Neural progenitor cell (in vitro differentiated cells): ENCODE measurements around the gene UROS. TPM values are rescaled to one million over a fixed set of nuclear protein-coding genes. Genes with fewer than 3 reads are reported as not detected.

Source experiments
- DNase-seq: peaks from one replicate; pipeline ENCODE4 v3.0.0-alpha.2; 2016; ENCODE audit warnings: low spot score
- H2AFZ ChIP-seq: fragments of 200-600 bp; sonication (generic); replicated peaks from 2 replicates; pipeline ENCODE4 v1.6.1; 2016; ENCODE audit warnings: antibody characterized with exemption
- H3F3A ChIP-seq: fragments of 200-600 bp; sonication (generic); 2 replicates; pipeline ENCODE4 v1.6.1; 2016; ENCODE audit warnings: antibody characterized with exemption, low read depth
- H3K27ac ChIP-seq: fragments of 200-600 bp; sonication (generic); 2 replicates; pipeline ENCODE4 v1.5.1; 2016; ENCODE audit warnings: mild to moderate bottlenecking
- H3K27me3 ChIP-seq: fragments of 200-600 bp; sonication (generic); 2 replicates; pipeline ENCODE4 v1.6.1; 2016; ENCODE audit warnings: mild to moderate bottlenecking, moderate library complexity
- H3K36me3 ChIP-seq: fragments of 200-600 bp; sonication (generic); 2 replicates; pipeline ENCODE4 v1.5.1; 2016
- H3K4me1 ChIP-seq: fragments of 200-600 bp; sonication (generic); 2 replicates; pipeline ENCODE4 v1.6.1; 2016; ENCODE audit warnings: mixed run types
- H3K4me2 ChIP-seq: fragments of 200-600 bp; sonication (generic); 2 replicates; pipeline ENCODE4 v1.6.1; 2016
- H3K4me3 ChIP-seq: fragments of 200-600 bp; sonication (generic); 2 replicates; pipeline ENCODE4 v1.5.1; 2016
- H3K79me2 ChIP-seq: fragments of 200-600 bp; sonication (generic); 2 replicates; pipeline ENCODE4 v1.6.1; 2016; ENCODE audit warnings: low read depth
- H3K9ac ChIP-seq: fragments of 200-600 bp; sonication (generic); 2 replicates; pipeline ENCODE4 v1.6.1; 2016
- H3K9me3 ChIP-seq: fragments of 200-600 bp; sonication (generic); 2 replicates; pipeline ENCODE4 v1.5.1; 2016; ENCODE audit warnings: low read depth
- H4K20me1 ChIP-seq: fragments of 200-600 bp; sonication (generic); 2 replicates; pipeline ENCODE4 v1.6.1; 2016; ENCODE audit warnings: low read depth
- H3K27ac Mint-ChIP-seq: 3 replicates; pipeline ENCODE4 v1.8.0; 2021; ENCODE audit warnings: mixed read lengths
- H3K27me3 Mint-ChIP-seq: 2 replicates; pipeline ENCODE4 v1.8.0; 2022; ENCODE audit warnings: low read depth, mild to moderate bottlenecking, inconsistent platforms, moderate library complexity, mixed read lengths; ENCODE audit not compliant: insufficient read depth
- H3K36me3 Mint-ChIP-seq: 3 replicates; pipeline ENCODE4 v1.8.0; 2021; ENCODE audit warnings: mixed read lengths
- H3K4me1 Mint-ChIP-seq: 3 replicates; pipeline ENCODE4 v1.8.0; 2021; ENCODE audit warnings: mixed read lengths
- H3K4me3 Mint-ChIP-seq: 3 replicates; pipeline ENCODE4 v1.8.0; 2021; ENCODE audit warnings: mild to moderate bottlenecking, moderate library complexity, mixed read lengths
- H3K9me3 Mint-ChIP-seq: 3 replicates; pipeline ENCODE4 v1.8.0; 2020; ENCODE audit warnings: mixed read lengths
- CTCF ChIP-seq: fragments of 200-600 bp; sonication (generic); IDR thresholded peaks from 2 replicates; pipeline ENCODE4 v1.5.1; 2017; ENCODE audit warnings: antibody characterized with exemption, mild to moderate bottlenecking
- EZH2 ChIP-seq: fragments of 200-600 bp; sonication (generic); IDR thresholded peaks from 2 replicates; pipeline ENCODE4 v1.6.1; 2017; ENCODE audit warnings: antibody characterized with exemption, mild to moderate bottlenecking, moderate library complexity
- EZH2phosphoT487 ChIP-seq: fragments of 200-600 bp; sonication (generic); IDR thresholded peaks from 2 replicates; pipeline ENCODE4 v1.6.1; 2017; ENCODE audit warnings: antibody characterized with exemption
- total RNA-seq: library from RNA; depleted of rRNA; stranded (reverse); fragments of >200 nt; gene quantifications from 2 replicates; pipeline ENCODE4 v1.2.3, GENCODE V29; 2015; ENCODE audit warnings: low replicate concordance

The UROS gene
- total RNA-seq, 1 donor from 2014 or later = 82.2 TPM

- Histone ChIP-seq H3K27ac (no peak overlapping the region), H3K9me3 (no peaks in the 10 kb centered on the region), H2AFZ (no peak overlapping the region), H3K79me2 (no peaks in the 10 kb centered on the region), H3K4me2 (no peak overlapping the region), H3K27me3 (no peaks in the 10 kb centered on the region), H3K9ac (no peak overlapping the region), H3K4me3 (no peak overlapping the region), H4K20me1 (no peaks in the 10 kb centered on the region), H3K36me3 (no peaks in the 10 kb centered on the region), H3K4me1 (no peaks in the 10 kb centered on the region), H3F3A (no peaks in the 10 kb centered on the region)
- peaks cover 2% of the 10 kb centered on the region for H3K27me3 Mint-ChIP-seq
- TF ChIP-seq EZH2 = no peak
- no peak for TF ChIP-seq CTCF
- no peak for TF ChIP-seq EZH2phosphoT487
- H3K9me3 Mint-ChIP-seq = no peaks in the 10 kb centered on the region
- H3K4me1 Mint-ChIP-seq = no peaks in the 10 kb centered on the region
- H3K4me3 Mint-ChIP-seq = no peak overlapping the region
- DNase-seq = no peak
- H3K27ac Mint-ChIP-seq = no peak overlapping the region
- peaks cover 35% of the 10 kb centered on the region for H3K36me3 Mint-ChIP-seq
These were observed 26.4 kb upstream of the UROS start for GRCh38 chr10:125849448-125849847.

GRCh38 chr10:125848857-125849256 is 25.8 kb upstream of the UROS start:
- Mint-ChIP-seq H3K27ac (no peak overlapping the region), H3K4me3 (no peak overlapping the region), H3K36me3 (peaks cover 35% of the 10 kb centered on the region), H3K4me1 (no peaks in the 10 kb centered on the region), H3K27me3 (peaks cover 2% of the 10 kb centered on the region), H3K9me3 (no peaks in the 10 kb centered on the region)
- Histone ChIP-seq H3K79me2 (no peaks in the 10 kb centered on the region), H3K36me3 (no peaks in the 10 kb centered on the region), H3K27me3 (no peaks in the 10 kb centered on the region), H3K4me2 (no peak overlapping the region), H3K27ac (no peak overlapping the region), H3K4me1 (no peaks in the 10 kb centered on the region), H3K4me3 (no peak overlapping the region), H3F3A (no peaks in the 10 kb centered on the region), H3K9me3 (no peaks in the 10 kb centered on the region), H4K20me1 (no peaks in the 10 kb centered on the region), H2AFZ (no peak overlapping the region), H3K9ac (no peak overlapping the region)
- TF ChIP-seq EZH2phosphoT487 (no peak), CTCF (no peak)
- no peak for DNase-seq

- Histone ChIP-seq H3K4me2 (no peak overlapping the region), H3F3A (no peaks in the 10 kb centered on the region), H3K79me2 (no peaks in the 10 kb centered on the region), H4K20me1 (no peaks in the 10 kb centered on the region), H3K27me3 (no peaks in the 10 kb centered on the region), H3K9me3 (no peaks in the 10 kb centered on the region), H3K4me3 (no peak overlapping the region), H3K4me1 (no peaks in the 10 kb centered on the region), H3K9ac (no peak overlapping the region), H3K36me3 (no peaks in the 10 kb centered on the region), H2AFZ (no peak overlapping the region), H3K27ac (no peak overlapping the region)
- TF ChIP-seq CTCF (no peak), EZH2phosphoT487 (no peak), EZH2 (no peak)
- Mint-ChIP-seq H3K9me3 (no peaks in the 10 kb centered on the region), H3K4me1 (no peaks in the 10 kb centered on the region), H3K36me3 (peaks cover 35% of the 10 kb centered on the region), H3K27ac (no peak overlapping the region), H3K27me3 (peaks cover 2% of the 10 kb centered on the region), H3K4me3 (no peak overlapping the region)
- no peak for DNase-seq
These were observed 25.3 kb upstream of the UROS start for GRCh38 chr10:125848371-125848770.
